Lung (tissue), 12 donors: Measurements from ENCODE around the gene RNF121. TPM values are rescaled to one million over a fixed set of nuclear protein-coding genes. Genes with fewer than 3 reads are reported as not detected.

Experiments used
- ATAC-seq: fragments of 200-7000 bp; cut with Tn5 transposase; one replicate; pipeline ENCODE4 v1.9.1; 2020; ENCODE audit warnings: moderate number of reproducible peaks; ENCODE audit not compliant: insufficient read depth, low FRiP score
- DNase-seq, 3 donors: peaks; one replicate each; pipeline ENCODE4 v3.0.0-alpha.2; 2013 to 2017
- H3K27ac ChIP-seq, 2 donors: one replicate each; pipeline ENCODE4 v1.5.1; 2013; ENCODE audit warnings: mild to moderate bottlenecking in 2 of 2, moderate library complexity in 2 of 2, control low read depth in 1 of 2, inconsistent platforms in 1 of 2, low read depth in 1 of 2, low read length in 1 of 2
- H3K27me3 ChIP-seq, 3 donors: one replicate each; pipeline ENCODE4 v1.5.1; 2013; ENCODE audit warnings: low read length in 2 of 3; ENCODE audit not compliant: control insufficient read depth in 3 of 3, insufficient read depth in 3 of 3
- H3K36me3 ChIP-seq, 4 donors: one replicate each; pipeline ENCODE4 v1.5.1; 2013; ENCODE audit warnings: low read length in 4 of 4, mild to moderate bottlenecking in 1 of 4, moderate library complexity in 1 of 4; ENCODE audit not compliant: control insufficient read depth in 4 of 4, insufficient read depth in 4 of 4
- H3K4me1 ChIP-seq, 5 donors: one replicate each; pipeline ENCODE4 v1.5.1; 2013; ENCODE audit warnings: low read length in 5 of 5, mild to moderate bottlenecking in 2 of 5, moderate library complexity in 1 of 5; ENCODE audit not compliant: control insufficient read depth in 5 of 5, insufficient read depth in 5 of 5
- H3K4me3 ChIP-seq: one replicate; pipeline ENCODE4 v1.5.1; 2013; ENCODE audit warnings: mild to moderate bottlenecking, control low read depth, moderate library complexity
- H3K9ac ChIP-seq, 2 donors: one replicate each; pipeline ENCODE4 v1.5.1; 2013; ENCODE audit warnings: low read length in 2 of 2, control low read depth in 1 of 2; ENCODE audit not compliant: insufficient read depth in 1 of 2
- H3K9me3 ChIP-seq, 4 donors: one replicate each; pipeline ENCODE4 v1.5.1; 2013; ENCODE audit warnings: low read length in 3 of 4, mild to moderate bottlenecking in 1 of 4, moderate library complexity in 1 of 4; ENCODE audit not compliant: control insufficient read depth in 4 of 4, insufficient read depth in 3 of 4
- CTCF ChIP-seq: IDR thresholded peaks from 2 replicates; pipeline ENCODE4 v1.5.1; 2012; ENCODE audit warnings: mild to moderate bottlenecking; ENCODE audit errors: control extremely low read depth, extremely low read depth
- WGBS, 2 donors: extraction: QIAGEN DNeasy Blood & Tissue Kit; methylation state at CpG; one replicate each; pipeline ENCODE4 v1.1.7; 2013; 5-methylcytosine and 5-hydroxymethylcytosine counted together
- polyA plus RNA-seq, 2 donors: library from polyadenylated mRNA; stranded (reverse); fragments of 200-250 nt; gene quantifications; one replicate each; pipeline ENCODE4 v1.2.1, GENCODE V29; 2013
- total RNA-seq, 2 donors: library from RNA; depleted of rRNA in 1 of 2; stranded (reverse); fragments of >200 nt in 1 of 2; gene quantifications; one replicate each; pipeline ENCODE4 v1.2.1, GENCODE V29; 2014 to 2021
- donor health status: control.
- donor health status: control.
- donor health status: Bipolar disorder and iron deficiency.
- donor health status: healthy.
- donor health status: DM: yes; HTN: yes; CAD: no.

The RNF121 gene
- total and polyA plus RNA-seq, 4 donors, result 14.0 to 30.2 (median 27.6) TPM

- Histone ChIP-seq H3K4me1 (peaks cover 2 to 49% (median 19%) of the 10 kb centered on the region in 5 donors), H3K9me3 (no peaks in the 10 kb centered on the region), H3K36me3 (no peaks in the 10 kb centered on the region), H3K4me3 (no peak overlapping the region), H3K27ac (peak overlapping the region in 1 of 2 donors; percentile 56), H3K9ac (no peak overlapping the region), H3K27me3 (no peaks in the 10 kb centered on the region)
- ATAC-seq (no peak), DNase-seq (peak; percentile 87 to 95 (median 91))
- no peak for TF ChIP-seq CTCF
- 81 to 83% methylated on average over 5 of the region's 5 CpGs for WGBS, 2 donors
Measured at GRCh38 chr11:72045849-72046248, 117.0 kb downstream of the RNF121 start.

Other genes with a start within 250 kb of the RNF121 start
- not detected for gene DEFB108B, start 95.8 kb upstream of the RNF121 start, total RNA-seq
- not detected for gene DEFB108B, start 95.8 kb upstream of the RNF121 start, polyA plus RNA-seq
- gene DEFB131B, start 50.6 kb upstream of the RNF121 start, total RNA-seq, result not detected
- not detected for gene DEFB131B, start 50.6 kb upstream of the RNF121 start, polyA plus RNA-seq
- 10 to 100 TPM in 1 of 2 donors, 1 to 10 TPM in 1; 7.0 to 20.4 TPM for gene XNDC1N, start 452 bp upstream of the RNF121 start, total RNA-seq
- gene XNDC1N, start 452 bp upstream of the RNF121 start, polyA plus RNA-seq, result 1 to 10 TPM; 2.0 to 2.1 TPM
- 10 to 100 TPM in 1 of 2 donors, 1 to 10 TPM in 1; 8.6 to 24.8 TPM for gene IL18BP, start 69.9 kb downstream of the RNF121 start, total RNA-seq
- gene IL18BP, start 69.9 kb downstream of the RNF121 start, polyA plus RNA-seq, result 10 to 100 TPM; 15.4 to 38.6 TPM
- 100 to 1,000 TPM; 161 to 277 TPM for gene NUMA1, start 151.5 kb downstream of the RNF121 start, total RNA-seq
- 100 to 1,000 TPM in 1 of 2 donors, 10 to 100 TPM in 1; 79.9 to 166 TPM for gene NUMA1, start 151.5 kb downstream of the RNF121 start, polyA plus RNA-seq
- 10 to 100 TPM; 28.7 to 29.6 TPM for gene LRRC51, start 151.8 kb downstream of the RNF121 start, total RNA-seq
- gene LRRC51, start 151.8 kb downstream of the RNF121 start, polyA plus RNA-seq, result 10 to 100 TPM; 10.4 to 10.9 TPM
- gene LAMTOR1, start 174.3 kb downstream of the RNF121 start, total RNA-seq, result 100 to 1,000 TPM in 1 of 2 donors, 10 to 100 TPM in 1; 51.2 to 117 TPM
- gene LAMTOR1, start 174.3 kb downstream of the RNF121 start, polyA plus RNA-seq, result 100 to 1,000 TPM; 104 to 231 TPM
- gene TOMT, start 176.9 kb downstream of the RNF121 start, total RNA-seq, result not detected
- gene TOMT, start 176.9 kb downstream of the RNF121 start, polyA plus RNA-seq, result not detected
- gene ANAPC15, start 183.6 kb downstream of the RNF121 start, total RNA-seq, result 10 to 100 TPM; 11.3 to 45.4 TPM
- 10 to 100 TPM; 50.4 to 72.0 TPM for gene ANAPC15, start 183.6 kb downstream of the RNF121 start, polyA plus RNA-seq
- gene FOLR3, start 206.7 kb downstream of the RNF121 start, total RNA-seq, result 1 to 10 TPM; 5.1 to 6.5 TPM
- gene FOLR3, start 206.7 kb downstream of the RNF121 start, polyA plus RNA-seq, result 10 to 100 TPM in 1 of 2 donors, 1 to 10 TPM in 1; 1.1 to 14.0 TPM